Measurements from ENCODE around the gene P2RX2. TPM values are rescaled to one million over a fixed set of nuclear protein-coding genes. Genes with fewer than 3 reads are reported as not detected.

P2RX2 gene
- total RNA-seq, 1 donor from 2014 or later, result not detected

DNA sequence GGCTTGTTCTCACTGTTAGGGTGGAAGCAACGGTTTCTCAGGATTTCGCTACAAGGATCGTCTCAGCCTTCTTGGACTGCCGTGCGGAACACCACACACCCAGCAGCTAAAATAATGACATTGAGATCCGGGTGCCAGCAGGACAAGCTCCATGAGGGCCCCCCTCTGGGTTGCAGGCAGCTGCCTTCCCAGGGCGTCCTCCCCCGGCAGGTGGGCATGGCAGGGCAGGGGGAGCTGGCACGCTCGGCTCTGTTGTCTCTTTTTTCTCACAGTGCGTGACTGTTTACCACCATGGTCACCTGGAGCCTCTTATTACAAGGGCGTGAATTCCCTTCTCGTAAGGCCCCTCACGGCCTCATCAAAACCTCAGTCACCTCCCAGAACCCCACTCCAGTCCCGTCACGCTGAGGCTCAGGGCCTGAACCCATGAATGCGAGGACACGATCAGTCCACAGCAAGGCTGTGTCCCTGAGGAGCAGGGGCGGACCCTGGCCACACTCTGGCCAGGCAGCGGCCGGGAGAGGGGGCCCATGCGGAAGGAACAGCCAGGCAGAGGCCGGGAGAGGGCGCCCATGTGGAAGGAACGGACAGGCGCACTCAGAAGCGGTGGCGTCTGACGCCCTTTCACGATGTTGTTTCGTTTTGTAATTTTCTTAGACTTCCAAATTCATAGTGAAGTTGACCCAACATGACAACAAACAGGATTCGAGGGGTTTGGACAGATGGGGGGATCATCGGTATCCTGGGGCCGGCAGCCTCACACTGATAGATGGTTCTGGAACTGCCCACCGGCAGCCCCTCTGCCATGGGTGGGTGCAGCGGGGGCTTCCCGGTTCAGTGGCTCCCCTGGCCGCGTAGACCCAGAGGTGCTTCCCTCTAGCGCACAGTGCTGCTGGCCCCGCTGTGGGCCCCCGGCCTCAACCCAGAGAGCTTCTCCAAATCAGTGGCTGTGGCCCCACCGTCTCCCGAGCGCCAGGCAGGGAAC, 18.2 kb upstream of the P2RX2 start:
- H3K4me1 Mint-ChIP-seq (ENCODE audit: low read depth), result peaks cover 16% of the 10 kb centered on the region
- intact Hi-C loops (cut with micrococcal nuclease), result no loop called here

DNA sequence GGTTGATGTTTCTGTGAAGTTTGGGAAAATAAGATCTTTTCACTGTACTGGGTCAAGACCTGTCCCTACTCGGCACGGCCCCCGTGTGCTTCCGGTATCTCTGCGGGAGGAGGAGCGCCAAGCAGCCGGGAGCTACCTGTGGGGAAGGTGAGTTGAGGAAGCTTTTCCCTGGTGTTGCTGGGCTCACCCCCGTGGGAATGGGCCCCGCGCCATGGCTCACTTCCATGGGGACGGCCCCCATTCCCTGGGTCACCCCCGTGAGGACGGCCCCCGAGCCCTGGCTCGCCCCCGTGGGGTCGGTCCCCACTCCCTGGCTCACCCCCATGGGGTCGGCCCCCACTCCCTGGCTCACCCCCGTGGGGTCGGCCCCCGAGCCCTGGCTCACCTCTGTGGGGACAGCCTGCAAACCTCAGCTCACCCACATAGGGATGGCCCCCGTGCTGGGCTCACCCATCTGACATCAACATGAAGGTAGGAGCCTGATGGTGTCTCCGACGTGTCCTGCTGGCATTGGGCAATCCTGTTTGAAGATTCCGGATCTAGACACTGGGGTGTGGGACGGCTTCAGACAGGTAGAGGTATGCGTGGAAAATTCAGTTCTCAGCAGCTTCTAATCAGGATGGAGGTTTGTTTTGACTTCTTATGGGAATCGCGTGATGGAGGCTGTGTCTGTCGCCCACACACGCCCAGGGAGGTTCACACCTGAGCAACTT, 17.2 kb upstream of the P2RX2 start:
- Mint-ChIP-seq H3K27ac (no peak overlapping the region), H3K27me3 (ENCODE audit: low read depth) (peaks cover 44% of the 10 kb centered on the region), H3K4me1 (ENCODE audit: low read depth) (peaks cover 16% of the 10 kb centered on the region), H3K36me3 (ENCODE audit: low read depth) (no peaks in the 10 kb centered on the region), H3K4me3 (ENCODE audit: low read depth) (peak overlapping the region; percentile 72), H3K9me3 (no peaks in the 10 kb centered on the region)
- no peak for DNase-seq (ENCODE audit: low spot score)
- intact Hi-C loops (cut with micrococcal nuclease), result no loop called here

More for the DNA sequence above, 18.2 kb upstream of the P2RX2 start:
- no peak overlapping the region for H3K27ac Mint-ChIP-seq
- H3K27me3 Mint-ChIP-seq (ENCODE audit: low read depth), result peaks cover 44% of the 10 kb centered on the region
- no peaks in the 10 kb centered on the region for H3K9me3 Mint-ChIP-seq
- peak overlapping the region; percentile 72 for H3K4me3 Mint-ChIP-seq (ENCODE audit: low read depth)
- DNase-seq (ENCODE audit: low spot score), result peak; percentile 23
- no peaks in the 10 kb centered on the region for H3K36me3 Mint-ChIP-seq (ENCODE audit: low read depth)

GRCh38 chr12:132602572-132603239, 15.9 kb upstream of the P2RX2 start:
- no peak for DNase-seq (ENCODE audit: low spot score)
- H3K27me3 Mint-ChIP-seq (ENCODE audit: low read depth), result peaks cover 48% of the 10 kb centered on the region
- intact Hi-C loops (cut with micrococcal nuclease), result no loop called here
- peaks cover 13% of the 10 kb centered on the region for H3K4me1 Mint-ChIP-seq (ENCODE audit: low read depth)
- no peak overlapping the region for H3K4me3 Mint-ChIP-seq (ENCODE audit: low read depth)
- no peak overlapping the region for H3K27ac Mint-ChIP-seq
- no peaks in the 10 kb centered on the region for H3K9me3 Mint-ChIP-seq
- H3K36me3 Mint-ChIP-seq (ENCODE audit: low read depth), result no peaks in the 10 kb centered on the region

GRCh38 chr12:132603240-132604150, 15.1 kb upstream of the P2RX2 start:
- Mint-ChIP-seq H3K9me3 (no peaks in the 10 kb centered on the region), H3K4me1 (ENCODE audit: low read depth) (peaks cover 13% of the 10 kb centered on the region), H3K27ac (no peak overlapping the region), H3K4me3 (ENCODE audit: low read depth) (no peak overlapping the region), H3K27me3 (ENCODE audit: low read depth) (peaks cover 54% of the 10 kb centered on the region), H3K36me3 (ENCODE audit: low read depth) (no peaks in the 10 kb centered on the region)
- intact Hi-C loops (cut with micrococcal nuclease), result no loop called here
- no peak for DNase-seq (ENCODE audit: low spot score)

- no peak overlapping the region for H3K27ac Mint-ChIP-seq
- no peak for DNase-seq (ENCODE audit: low spot score)
- no peaks in the 10 kb centered on the region for H3K36me3 Mint-ChIP-seq (ENCODE audit: low read depth)
- no peaks in the 10 kb centered on the region for H3K9me3 Mint-ChIP-seq
- intact Hi-C loops (cut with micrococcal nuclease), result no loop called here
- H3K4me3 Mint-ChIP-seq (ENCODE audit: low read depth), result no peak overlapping the region
- H3K27me3 Mint-ChIP-seq (ENCODE audit: low read depth), result peaks cover 53% of the 10 kb centered on the region
- peaks cover 10% of the 10 kb centered on the region for H3K4me1 Mint-ChIP-seq (ENCODE audit: low read depth)
These were observed 14.4 kb upstream of the P2RX2 start for GRCh38 chr12:132604151-132604618.

GRCh38 chr12:132604668-132605441, 13.7 kb upstream of the P2RX2 start:
- no peaks in the 10 kb centered on the region for H3K36me3 Mint-ChIP-seq (ENCODE audit: low read depth)
- no peak for DNase-seq (ENCODE audit: low spot score)
- no peak overlapping the region for H3K4me3 Mint-ChIP-seq (ENCODE audit: low read depth)
- peaks cover 48% of the 10 kb centered on the region for H3K27me3 Mint-ChIP-seq (ENCODE audit: low read depth)
- H3K9me3 Mint-ChIP-seq, result no peaks in the 10 kb centered on the region
- H3K4me1 Mint-ChIP-seq (ENCODE audit: low read depth), result peaks cover 10% of the 10 kb centered on the region
- intact Hi-C loops (cut with micrococcal nuclease), result no loop called here
- no peak overlapping the region for H3K27ac Mint-ChIP-seq

DNA sequence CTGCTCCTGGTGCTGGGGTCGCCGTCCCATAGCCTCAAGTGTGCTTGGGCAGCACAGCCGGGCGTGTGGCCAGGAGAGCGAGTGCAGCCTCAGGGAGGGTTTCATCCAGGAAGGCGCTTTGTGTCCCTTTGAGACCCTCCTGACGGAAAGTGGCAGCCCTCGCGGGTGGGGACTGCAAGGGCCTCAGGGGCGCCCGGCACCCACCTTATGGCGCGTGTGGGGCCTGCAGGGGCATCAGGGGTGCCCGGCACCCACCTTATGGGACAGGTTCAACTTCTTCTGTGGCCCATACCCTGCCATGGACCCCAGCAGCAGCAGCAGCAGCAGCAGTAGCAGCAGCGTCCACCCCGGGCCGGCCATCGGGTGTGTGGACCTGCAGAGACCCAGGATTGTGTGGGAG, 12.7 kb upstream of the P2RX2 start:
- Mint-ChIP-seq H3K36me3 (ENCODE audit: low read depth) (no peaks in the 10 kb centered on the region), H3K27ac (no peak overlapping the region), H3K9me3 (no peaks in the 10 kb centered on the region), H3K27me3 (ENCODE audit: low read depth) (peaks cover 40% of the 10 kb centered on the region), H3K4me1 (ENCODE audit: low read depth) (peaks cover 8% of the 10 kb centered on the region), H3K4me3 (ENCODE audit: low read depth) (no peak overlapping the region)
- DNase-seq (ENCODE audit: low spot score), result no peak
- intact Hi-C loops (cut with micrococcal nuclease), result no loop called here

- intact Hi-C loops (cut with micrococcal nuclease), result no loop called here
- Mint-ChIP-seq H3K27ac (no peak overlapping the region), H3K27me3 (ENCODE audit: low read depth) (peaks cover 42% of the 10 kb centered on the region), H3K4me1 (ENCODE audit: low read depth) (peaks cover 6% of the 10 kb centered on the region), H3K36me3 (ENCODE audit: low read depth) (no peaks in the 10 kb centered on the region), H3K4me3 (ENCODE audit: low read depth) (no peak overlapping the region), H3K9me3 (no peaks in the 10 kb centered on the region)
- no peak for DNase-seq (ENCODE audit: low spot score)
These were observed 12.1 kb upstream of the P2RX2 start for GRCh38 chr12:132606466-132606865.

DNA sequence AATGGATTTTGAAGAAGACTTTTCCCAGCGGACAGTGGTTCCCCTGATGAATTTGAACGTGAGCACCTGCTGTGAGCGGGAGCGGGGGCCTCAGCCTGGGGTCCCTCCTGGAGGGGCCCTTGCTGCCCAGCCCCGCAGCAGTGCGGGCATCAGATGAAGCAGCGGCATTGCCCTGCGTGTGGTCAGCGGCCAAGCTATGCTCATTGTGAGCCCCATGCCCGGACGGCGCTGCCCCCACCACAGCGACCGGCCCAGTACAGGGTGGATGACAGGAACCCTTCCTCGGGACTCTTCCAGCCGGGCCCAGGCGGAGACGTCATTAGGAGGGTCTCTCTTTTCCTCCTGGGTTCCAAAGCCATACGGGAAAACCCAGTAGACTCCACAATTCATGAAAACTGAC, 11.6 kb upstream of the P2RX2 start:
- Mint-ChIP-seq H3K9me3 (no peaks in the 10 kb centered on the region), H3K4me3 (ENCODE audit: low read depth) (no peak overlapping the region), H3K36me3 (ENCODE audit: low read depth) (no peaks in the 10 kb centered on the region), H3K27me3 (ENCODE audit: low read depth) (peaks cover 40% of the 10 kb centered on the region), H3K4me1 (ENCODE audit: low read depth) (peaks cover 6% of the 10 kb centered on the region), H3K27ac (no peak overlapping the region)
- no peak for DNase-seq (ENCODE audit: low spot score)
- intact Hi-C loops (cut with micrococcal nuclease), result no loop called here

GRCh38 chr12:132608231-132609171, 10.1 kb upstream of the P2RX2 start:
- H3K4me1 Mint-ChIP-seq (ENCODE audit: low read depth), result peaks cover 3% of the 10 kb centered on the region
- H3K4me3 Mint-ChIP-seq (ENCODE audit: low read depth), result no peak overlapping the region
- intact Hi-C loops (cut with micrococcal nuclease), result no loop called here
- no peak overlapping the region for H3K27ac Mint-ChIP-seq
- no peaks in the 10 kb centered on the region for H3K36me3 Mint-ChIP-seq (ENCODE audit: low read depth)
- H3K9me3 Mint-ChIP-seq, result no peaks in the 10 kb centered on the region
- DNase-seq (ENCODE audit: low spot score), result no peak
- H3K27me3 Mint-ChIP-seq (ENCODE audit: low read depth), result peaks cover 33% of the 10 kb centered on the region

Data from activated T-helper 2 cell treated with anti-CD3 and anti-CD28 coated beads, Interferon-gamma antibody, Interleukin-2, Interleukin-4, amounts not matched to agents 10 μg/mL and 5 μg/mL and 100 μg/mL, durations not matched to agents 14 hours and 24 hours and 36 hours (primary cell).